Choroid plexus epithelial cell (primary cell): ENCODE measurements around the gene PGF.
A peak's percentile ranks its signal among the peaks of the same experiment; 100 is the strongest.

ENCODE experiments used
- DNase-seq: peaks from one replicate; pipeline ENCODE4 v3.0.0-alpha.2; 2010; ENCODE audit warnings: low read depth
- H3K4me3 ChIP-seq: 2 replicates; pipeline ENCODE4 v1.5.1; 2011; ENCODE audit warnings: low read depth, mild to moderate bottlenecking, control low read depth, low read length, moderate library complexity
- TF ChIP-seq, protein P1 (sequence below): conservative IDR thresholded peaks from 2 replicates; pipeline ENCODE4 v1.5.1; 2011; ENCODE audit warnings: low read depth, mild to moderate bottlenecking, control low read depth, inconsistent platforms, low read length, moderate library complexity

Gene PGF

DNA sequence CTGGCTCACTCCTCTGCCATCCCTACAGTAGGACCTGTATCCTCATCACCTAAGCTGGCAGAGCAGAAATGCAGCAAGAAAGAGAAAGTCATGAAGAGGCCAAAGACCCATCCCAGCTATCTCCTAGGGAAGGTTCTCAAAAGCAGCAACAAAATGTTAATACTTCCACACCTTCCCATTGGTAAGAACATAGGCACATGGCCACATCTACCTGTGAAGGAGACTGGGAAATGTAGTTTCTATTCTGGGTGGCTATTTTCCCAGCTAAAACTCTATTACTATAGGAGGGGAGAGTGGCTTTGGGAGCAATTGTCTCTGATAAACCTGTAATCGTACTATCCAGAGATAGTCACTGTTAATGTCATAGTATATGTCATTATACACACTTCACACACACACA lies 33.6 kb upstream of the PGF start:
- no peak for DNase-seq
- TF ChIP-seq, protein P1, sequence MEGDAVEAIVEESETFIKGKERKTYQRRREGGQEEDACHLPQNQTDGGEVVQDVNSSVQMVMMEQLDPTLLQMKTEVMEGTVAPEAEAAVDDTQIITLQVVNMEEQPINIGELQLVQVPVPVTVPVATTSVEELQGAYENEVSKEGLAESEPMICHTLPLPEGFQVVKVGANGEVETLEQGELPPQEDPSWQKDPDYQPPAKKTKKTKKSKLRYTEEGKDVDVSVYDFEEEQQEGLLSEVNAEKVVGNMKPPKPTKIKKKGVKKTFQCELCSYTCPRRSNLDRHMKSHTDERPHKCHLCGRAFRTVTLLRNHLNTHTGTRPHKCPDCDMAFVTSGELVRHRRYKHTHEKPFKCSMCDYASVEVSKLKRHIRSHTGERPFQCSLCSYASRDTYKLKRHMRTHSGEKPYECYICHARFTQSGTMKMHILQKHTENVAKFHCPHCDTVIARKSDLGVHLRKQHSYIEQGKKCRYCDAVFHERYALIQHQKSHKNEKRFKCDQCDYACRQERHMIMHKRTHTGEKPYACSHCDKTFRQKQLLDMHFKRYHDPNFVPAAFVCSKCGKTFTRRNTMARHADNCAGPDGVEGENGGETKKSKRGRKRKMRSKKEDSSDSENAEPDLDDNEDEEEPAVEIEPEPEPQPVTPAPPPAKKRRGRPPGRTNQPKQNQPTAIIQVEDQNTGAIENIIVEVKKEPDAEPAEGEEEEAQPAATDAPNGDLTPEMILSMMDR = no peak
- H3K4me3 ChIP-seq = no peak overlapping the region

- DNase-seq = peak; percentile 55
- TF ChIP-seq, protein P1 = no peak
- no peak overlapping the region for H3K4me3 ChIP-seq
Observed at GRCh38 chr14:74988131-74988530, 32.7 kb upstream of the PGF start.

GRCh38 chr14:74985806-74986205 lies 30.4 kb upstream of the PGF start:
- TF ChIP-seq, protein P1 = no peak
- no peak for DNase-seq
- H3K4me3 ChIP-seq = no peak overlapping the region

DNA sequence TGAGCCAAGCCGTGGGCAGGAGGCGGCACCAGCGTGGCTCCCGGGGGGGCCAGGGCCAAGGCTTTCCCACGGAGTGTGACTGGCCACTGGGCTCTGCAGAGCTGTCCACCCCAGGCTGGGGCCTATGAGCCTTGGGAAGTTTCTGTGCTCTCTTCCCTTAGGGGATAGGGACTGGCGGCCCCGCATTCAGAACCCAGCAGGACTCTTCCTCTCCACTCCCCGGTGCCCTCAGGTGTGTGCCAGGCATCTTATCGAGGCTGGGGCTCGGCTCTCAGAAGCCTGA lies 29.6 kb upstream of the PGF start:
- no peak for DNase-seq
- no peak overlapping the region for H3K4me3 ChIP-seq
- TF ChIP-seq, protein P1 = no peak

- DNase-seq = no peak
- no peak overlapping the region for H3K4me3 ChIP-seq
- TF ChIP-seq, protein P1 = no peak
Observed at GRCh38 chr14:74984236-74985027, 29.0 kb upstream of the PGF start.

- TF ChIP-seq, protein P1 = no peak
- DNase-seq = no peak
- H3K4me3 ChIP-seq = no peak overlapping the region
Observed at GRCh38 chr14:74983343-74983742, 27.9 kb upstream of the PGF start.

DNA sequence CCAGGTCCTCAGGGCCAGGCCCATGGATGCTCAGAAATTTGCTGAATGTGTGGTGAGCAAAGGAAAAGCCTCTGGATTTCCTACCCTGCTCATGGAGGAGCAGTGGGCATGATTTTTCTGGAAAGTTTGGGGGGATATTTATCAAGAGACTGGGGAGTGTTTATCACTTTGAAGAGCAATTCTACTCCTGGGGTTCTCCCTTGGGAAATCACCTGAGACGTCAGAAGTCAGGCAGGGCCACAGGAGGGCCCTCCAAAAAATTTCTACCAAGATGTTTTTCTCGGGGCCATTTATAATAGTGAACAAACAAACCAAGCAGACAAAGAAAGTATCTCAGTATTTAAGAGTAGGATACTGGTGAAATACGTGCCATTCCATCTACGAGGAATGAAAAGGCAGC lies 27.3 kb upstream of the PGF start:
- H3K4me3 ChIP-seq = no peak overlapping the region
- no peak for DNase-seq
- TF ChIP-seq, protein P1 = no peak
